GM12878 (cell line): ENCODE results near the gene GABARAPL2.

Source experiments
- CTCF ChIP-seq, 3 experiments: IDR thresholded peaks in 2 of 3; conservative IDR thresholded peaks in 1 of 3; 2 replicates each; pipeline ENCODE4 v1.5.1; 2011; ENCODE audit warnings: low read depth in 3 of 3, low read length in 3 of 3, mild to moderate bottlenecking in 3 of 3, control low read depth in 2 of 3, moderate library complexity in 2 of 3, inconsistent platforms in 1 of 3, mixed read lengths in 1 of 3; ENCODE audit not compliant: control insufficient read depth in 2 of 3, insufficient read depth in 1 of 3; ENCODE audit errors: extremely low read depth in 1 of 3
- NR2F1 ChIP-seq: fragments of 450-650 bp; conservative IDR thresholded peaks from 2 replicates; pipeline ENCODE4 v1.6.1; 2017; ENCODE audit warnings: mild to moderate bottlenecking
- RAD21 ChIP-seq: IDR thresholded peaks from 2 replicates; pipeline ENCODE4 v1.6.1; 2011; ENCODE audit warnings: mild to moderate bottlenecking, low read depth, low read length, moderate library complexity; ENCODE audit not compliant: insufficient read depth
- TAF1 ChIP-seq: IDR thresholded peaks from 2 replicates; pipeline ENCODE4 v1.6.1; 2011; ENCODE audit warnings: mild to moderate bottlenecking, low read depth, low read length, borderline replicate concordance
- ZBTB4 ChIP-seq: fragments of 450-650 bp; formaldehyde crosslinking; IDR thresholded peaks from 2 replicates; pipeline ENCODE4 v1.4.0; 2022; ENCODE audit warnings: mild to moderate bottlenecking, moderate library complexity

GRCh38 chr16:75532791-75533190 lies 33.4 kb upstream of the GABARAPL2 start:
- TF ChIP-seq RAD21 (no peak), CTCF (IDR thresholded peaks at IDR 0.05 in 2 of 3, conservative IDR thresholded peaks at IDR 0.05 in 1 of 3; ENCODE audit: control insufficient read depth in 2 of 3, extremely low read depth in 1 of 3, insufficient read depth in 1 of 3, low read depth in 3 of 3, low read length in 3 of 3) (no peak), TAF1 (no peak), NR2F1 (no peak), ZBTB4 (CRISPR knock-in tag) (no peak)
